ENCODE results near the gene IL12A. TPM values are rescaled to one million over a fixed set of nuclear protein-coding genes. Genes with fewer than 3 reads are reported as not detected.
A peak's percentile ranks its signal among the peaks of the same experiment; 100 is the strongest.

The IL12A gene
- total RNA-seq, 1 experiment from 2014 or later, result 1.0 TPM

GRCh38 chr3:160001148-160001760 is 12.6 kb downstream of the IL12A start:
- no TSS peak for BruUV-seq (replicated peaks)
- TF ChIP-seq CTCF (IDR thresholded peaks at IDR 0.05; ENCODE audit: unreplicated experiment), result no peak

GRCh38 chr3:160001850-160002623 is 13.4 kb downstream of the IL12A start:
- TF ChIP-seq CTCF (IDR thresholded peaks at IDR 0.05; ENCODE audit: unreplicated experiment), result no peak
- no peak overlapping the region for H3K27ac Mint-ChIP-seq (ENCODE audit: unreplicated experiment)
- H3K4me1 Mint-ChIP-seq (ENCODE audit: low read depth, unreplicated experiment), result no peaks in the 10 kb centered on the region
- H3K9me3 Mint-ChIP-seq (ENCODE audit: low read depth, unreplicated experiment), result no peaks in the 10 kb centered on the region
- no peaks in the 10 kb centered on the region for H3K36me3 Mint-ChIP-seq (ENCODE audit: insufficient read depth, unreplicated experiment)
- CTCF ChIA-PET, result interaction anchor here (1.2 to 5.1 kb wide), 3 partner anchors 12 to 117 kb away, joined by 3 to 100 read pairs (median 3); no protein-coding TSS in a partner anchor
- intact Hi-C loops (cut with micrococcal nuclease; ENCODE audit: unreplicated experiment), result no loop called here
- H3K4me3 Mint-ChIP-seq (ENCODE audit: low read depth, unreplicated experiment), result no peak overlapping the region
- no peak for DNase-seq
- no peaks in the 10 kb centered on the region for H3K27me3 Mint-ChIP-seq (ENCODE audit: unreplicated experiment)
- BruUV-seq (replicated peaks), result no TSS peak

More at GRCh38 chr3:160001148-160001760, 12.6 kb downstream of the IL12A start:
- H3K9me3 Mint-ChIP-seq (ENCODE audit: low read depth, unreplicated experiment), result no peaks in the 10 kb centered on the region
- no peak overlapping the region for H3K4me3 Mint-ChIP-seq (ENCODE audit: low read depth, unreplicated experiment)
- no peaks in the 10 kb centered on the region for H3K27me3 Mint-ChIP-seq (ENCODE audit: unreplicated experiment)
- no peaks in the 10 kb centered on the region for H3K36me3 Mint-ChIP-seq (ENCODE audit: insufficient read depth, unreplicated experiment)
- no peak overlapping the region for H3K27ac Mint-ChIP-seq (ENCODE audit: unreplicated experiment)
- DNase-seq, result no peak
- H3K4me1 Mint-ChIP-seq (ENCODE audit: low read depth, unreplicated experiment), result no peaks in the 10 kb centered on the region
- intact Hi-C loops (cut with micrococcal nuclease; ENCODE audit: unreplicated experiment), result no loop called here
- CTCF ChIA-PET, result no interaction called here

GRCh38 chr3:160003520-160004128 is 15.0 kb downstream of the IL12A start:
- no peaks in the 10 kb centered on the region for H3K36me3 Mint-ChIP-seq (ENCODE audit: insufficient read depth, unreplicated experiment)
- no TSS peak for BruUV-seq (replicated peaks)
- intact Hi-C loops (cut with micrococcal nuclease; ENCODE audit: unreplicated experiment), result loop anchor here (1.0 kb wide), 2 partner anchors 74 to 175 kb away; no protein-coding TSS in a partner anchor
- no peak overlapping the region for H3K27ac Mint-ChIP-seq (ENCODE audit: unreplicated experiment)
- peak; percentile 91 for TF ChIP-seq CTCF (IDR thresholded peaks at IDR 0.05; ENCODE audit: unreplicated experiment)
- CTCF ChIA-PET, result interaction anchor here (0.7 to 5.1 kb wide), 8 partner anchors 9 to 118 kb away, joined by 3 to 100 read pairs (median 4); partner anchors contain the start of gene IL12A
- H3K9me3 Mint-ChIP-seq (ENCODE audit: low read depth, unreplicated experiment), result no peaks in the 10 kb centered on the region
- H3K4me1 Mint-ChIP-seq (ENCODE audit: low read depth, unreplicated experiment), result no peaks in the 10 kb centered on the region
- no peaks in the 10 kb centered on the region for H3K27me3 Mint-ChIP-seq (ENCODE audit: unreplicated experiment)
- DNase-seq, result peak; percentile 85
- no peak overlapping the region for H3K4me3 Mint-ChIP-seq (ENCODE audit: low read depth, unreplicated experiment)

DNA sequence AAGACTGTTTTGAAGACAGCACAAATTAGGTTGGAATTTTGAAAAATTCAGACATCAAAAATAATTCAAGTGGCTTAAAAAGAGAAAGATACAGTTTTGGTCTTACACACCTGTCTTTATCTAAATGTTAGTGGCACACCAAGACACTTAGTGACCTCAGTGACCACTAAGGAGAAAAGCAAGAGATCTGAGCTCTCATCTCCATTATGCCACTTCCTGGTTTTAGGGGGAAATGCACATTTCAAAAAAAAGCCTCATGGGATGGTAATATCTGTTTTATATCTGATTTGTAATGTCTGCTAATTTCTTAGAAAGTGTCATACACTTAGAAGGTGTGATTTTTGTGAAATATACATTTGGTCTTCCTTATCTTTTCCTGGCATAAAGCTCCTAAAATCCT is 16.4 kb downstream of the IL12A start:
- TF ChIP-seq CTCF (IDR thresholded peaks at IDR 0.05; ENCODE audit: unreplicated experiment), result no peak
- no peak for DNase-seq
- Mint-ChIP-seq H3K4me3 (ENCODE audit: low read depth, unreplicated experiment) (no peak overlapping the region), H3K27ac (ENCODE audit: unreplicated experiment) (no peak overlapping the region), H3K36me3 (ENCODE audit: insufficient read depth, unreplicated experiment) (no peaks in the 10 kb centered on the region), H3K9me3 (ENCODE audit: low read depth, unreplicated experiment) (no peaks in the 10 kb centered on the region), H3K27me3 (ENCODE audit: unreplicated experiment) (no peaks in the 10 kb centered on the region), H3K4me1 (ENCODE audit: low read depth, unreplicated experiment) (no peaks in the 10 kb centered on the region)
- intact Hi-C loops (cut with micrococcal nuclease; ENCODE audit: unreplicated experiment), result no loop called here
- BruUV-seq (replicated peaks), result no TSS peak
- CTCF ChIA-PET, result interaction anchor here (1.5 to 5.1 kb wide), 6 partner anchors 9 to 120 kb away, joined by 4 to 100 read pairs (median 9); partner anchors contain the start of gene IL12A

Measured in Calu3 (cell line).